ENCODE results near the gene RNF212. TPM values are rescaled to one million over a fixed set of nuclear protein-coding genes. Genes with fewer than 3 reads are reported as not detected.

RNF212 gene
- polyA plus RNA-seq, 1 donor, result 1.8 TPM

GRCh38 chr4:1026115-1026514 is 87.2 kb downstream of the RNF212 start:
- H3K4me3 ChIP-seq (ENCODE audit: low read length), result no peak overlapping the region
- H3K27ac ChIP-seq (ENCODE audit: low read length), result no peak overlapping the region
- no CpG with 5 or more reads among the region's 17 CpGs for WGBS (ENCODE audit: insufficient coverage, low lambda C conversion rate)
- DNase-seq, result no peak
- peaks cover 5% of the 10 kb centered on the region for H3K36me3 ChIP-seq (ENCODE audit: control insufficient read depth, insufficient read depth, low read length)
- peaks cover 3% of the 10 kb centered on the region for H3K9me3 ChIP-seq (ENCODE audit: control insufficient read depth, low read depth, low read length)
- H3K27me3 ChIP-seq (ENCODE audit: control insufficient read depth, insufficient read depth, low read length), result peaks cover 18% of the 10 kb centered on the region
- H3K4me1 ChIP-seq (ENCODE audit: control insufficient read depth, insufficient read depth, low read length), result peaks cover 7% of the 10 kb centered on the region

- Histone ChIP-seq H3K4me3 (ENCODE audit: low read length) (no peak overlapping the region), H3K27ac (ENCODE audit: low read length) (no peak overlapping the region), H3K27me3 (ENCODE audit: control insufficient read depth, insufficient read depth, low read length) (peaks cover 16% of the 10 kb centered on the region), H3K4me1 (ENCODE audit: control insufficient read depth, insufficient read depth, low read length) (peaks cover 7% of the 10 kb centered on the region), H3K9me3 (ENCODE audit: control insufficient read depth, low read depth, low read length) (peaks cover 3% of the 10 kb centered on the region), H3K36me3 (ENCODE audit: control insufficient read depth, insufficient read depth, low read length) (peaks cover 5% of the 10 kb centered on the region)
- DNase-seq, result peak in 1 of 2 donors; percentile 66
- no CpG with 5 or more reads among the region's 32 CpGs for WGBS (ENCODE audit: insufficient coverage, low lambda C conversion rate)
Observed at GRCh38 chr4:1024882-1025545, 88.3 kb downstream of the RNF212 start.

- no peak for DNase-seq
- Histone ChIP-seq H3K36me3 (ENCODE audit: control insufficient read depth, insufficient read depth, low read length) (peaks cover 5% of the 10 kb centered on the region), H3K4me3 (ENCODE audit: low read length) (no peak overlapping the region), H3K9me3 (ENCODE audit: control insufficient read depth, low read depth, low read length) (peaks cover 3% of the 10 kb centered on the region), H3K4me1 (ENCODE audit: control insufficient read depth, insufficient read depth, low read length) (peaks cover 7% of the 10 kb centered on the region), H3K27me3 (ENCODE audit: control insufficient read depth, insufficient read depth, low read length) (peaks cover 14% of the 10 kb centered on the region), H3K27ac (ENCODE audit: low read length) (no peak overlapping the region)
- WGBS (ENCODE audit: insufficient coverage, low lambda C conversion rate), result no CpG with 5 or more reads among the region's 83 CpGs
Observed at GRCh38 chr4:1023895-1024740, 89.2 kb downstream of the RNF212 start.

GRCh38 chr4:1023075-1023640 is 90.2 kb downstream of the RNF212 start:
- Histone ChIP-seq H3K4me3 (ENCODE audit: low read length) (no peak overlapping the region), H3K4me1 (ENCODE audit: control insufficient read depth, insufficient read depth, low read length) (peaks cover 7% of the 10 kb centered on the region), H3K27me3 (ENCODE audit: control insufficient read depth, insufficient read depth, low read length) (peaks cover 5% of the 10 kb centered on the region), H3K9me3 (ENCODE audit: control insufficient read depth, low read depth, low read length) (peaks cover 3% of the 10 kb centered on the region), H3K36me3 (ENCODE audit: control insufficient read depth, insufficient read depth, low read length) (peaks cover 5% of the 10 kb centered on the region), H3K27ac (ENCODE audit: low read length) (no peak overlapping the region)
- DNase-seq, result no peak
- 100% methylated on average over 1 of the region's 20 CpGs for WGBS (ENCODE audit: insufficient coverage, low lambda C conversion rate)

- Histone ChIP-seq H3K36me3 (ENCODE audit: control insufficient read depth, insufficient read depth, low read length) (peaks cover 5% of the 10 kb centered on the region), H3K4me1 (ENCODE audit: control insufficient read depth, insufficient read depth, low read length) (peaks cover 7% of the 10 kb centered on the region), H3K9me3 (ENCODE audit: control insufficient read depth, low read depth, low read length) (peaks cover 3% of the 10 kb centered on the region), H3K27ac (ENCODE audit: low read length) (no peak overlapping the region), H3K4me3 (ENCODE audit: low read length) (no peak overlapping the region), H3K27me3 (ENCODE audit: control insufficient read depth, insufficient read depth, low read length) (peaks cover 2% of the 10 kb centered on the region)
- DNase-seq, result no peak
- 71% methylated on average over 1 of the region's 19 CpGs for WGBS (ENCODE audit: insufficient coverage, low lambda C conversion rate)
Observed at GRCh38 chr4:1022739-1023066, 90.7 kb downstream of the RNF212 start.

- no peaks in the 10 kb centered on the region for H3K27me3 ChIP-seq (ENCODE audit: control insufficient read depth, insufficient read depth, low read length)
- H3K36me3 ChIP-seq (ENCODE audit: control insufficient read depth, insufficient read depth, low read length), result peaks cover 5% of the 10 kb centered on the region
- H3K9me3 ChIP-seq (ENCODE audit: control insufficient read depth, low read depth, low read length), result peaks cover 3% of the 10 kb centered on the region
- WGBS (ENCODE audit: insufficient coverage, low lambda C conversion rate), result no CpG with 5 or more reads among the region's 46 CpGs
- no peak overlapping the region for H3K4me3 ChIP-seq (ENCODE audit: low read length)
- no peak overlapping the region for H3K27ac ChIP-seq (ENCODE audit: low read length)
- H3K4me1 ChIP-seq (ENCODE audit: control insufficient read depth, insufficient read depth, low read length), result peaks cover 7% of the 10 kb centered on the region
- no peak for DNase-seq
Observed at GRCh38 chr4:1022051-1022738, 91.2 kb downstream of the RNF212 start.

Other genes with a start within 250 kb of the RNF212 start
- gene GAK, start 181.2 kb downstream of the RNF212 start, polyA plus RNA-seq, result 96.1 TPM
- gene TMEM175, start 181.1 kb downstream of the RNF212 start, polyA plus RNA-seq, result 28.4 TPM
- gene DGKQ, start 140.0 kb downstream of the RNF212 start, polyA plus RNA-seq, result 15.3 TPM
- gene IDUA, start 126.5 kb downstream of the RNF212 start, polyA plus RNA-seq, result 21.1 TPM
- gene SLC26A1, start 120.2 kb downstream of the RNF212 start, polyA plus RNA-seq, result 10.1 TPM
- 12.6 TPM for gene FGFRL1, start 101.9 kb downstream of the RNF212 start, polyA plus RNA-seq
- 54.6 TPM for gene SPON2, start 59.0 kb upstream of the RNF212 start, polyA plus RNA-seq
- gene CTBP1, start 135.6 kb upstream of the RNF212 start, polyA plus RNA-seq, result 134 TPM
- gene MAEA, start 176.3 kb upstream of the RNF212 start, polyA plus RNA-seq, result 51.2 TPM
- gene UVSSA, start 233.6 kb upstream of the RNF212 start, polyA plus RNA-seq, result 23.5 TPM

Measured in large intestine (tissue), 3 donors.